Stimulated activated memory B cell treated with anti-CD40 and anti-IgM and Interleukin-4, amounts not matched to agents 10 μg/mL and 1 μg/mL and 100 μg/mL, for 72 hours (primary cell): ENCODE measurements around the gene ERCC6.

Source experiments
- ATAC-seq: fragments of 150-1000 bp; cut with Tn5 transposase; 2 replicates; pipeline ENCODE4 v1.10.0; 2021
- H3K27ac Mint-ChIP-seq: one replicate; pipeline ENCODE4 v1.8.0; 2022; ENCODE audit warnings: mild to moderate bottlenecking, mixed read lengths
- H3K27me3 Mint-ChIP-seq: one replicate; pipeline ENCODE4 v1.8.0; 2022; ENCODE audit warnings: mixed read lengths
- H3K36me3 Mint-ChIP-seq: one replicate; pipeline ENCODE4 v1.8.0; 2022; ENCODE audit warnings: mixed read lengths
- H3K4me1 Mint-ChIP-seq: one replicate; pipeline ENCODE4 v1.8.0; 2022; ENCODE audit warnings: mixed read lengths
- H3K4me3 Mint-ChIP-seq: one replicate; pipeline ENCODE4 v1.8.0; 2022; ENCODE audit warnings: mild to moderate bottlenecking, moderate library complexity, mixed read lengths
- H3K9me3 Mint-ChIP-seq: one replicate; pipeline ENCODE4 v1.8.0; 2022; ENCODE audit warnings: mixed read lengths

The ERCC6 gene

DNA sequence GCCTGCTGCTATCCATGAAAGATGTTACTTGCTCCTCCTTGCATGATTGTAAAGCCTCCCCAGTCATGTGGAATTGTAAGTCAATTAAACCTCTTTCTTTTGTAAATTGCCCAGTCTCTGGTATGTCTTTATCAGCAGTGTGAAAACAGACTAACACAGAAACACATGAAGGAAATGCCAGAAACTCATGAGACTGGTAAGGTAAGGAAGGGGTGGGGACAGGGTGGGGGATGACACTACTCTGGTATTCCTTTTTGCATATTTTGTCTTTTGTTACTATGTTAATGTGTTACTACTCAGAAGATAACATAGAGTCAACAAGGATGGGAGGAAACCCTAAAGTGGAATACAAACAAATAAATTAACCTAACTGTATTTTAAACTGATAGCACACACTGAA is 73.2 kb downstream of the ERCC6 start:
- Mint-ChIP-seq H3K4me1 (no peaks in the 10 kb centered on the region), H3K4me3 (no peak overlapping the region), H3K27ac (no peak overlapping the region), H3K27me3 (no peaks in the 10 kb centered on the region), H3K36me3 (peaks cover 83% of the 10 kb centered on the region), H3K9me3 (peaks cover 16% of the 10 kb centered on the region)
- ATAC-seq = no peak
